CD4-positive, alpha-beta memory T cell (primary cell): ENCODE data around the gene CTLA4. TPM values are rescaled to one million over a fixed set of nuclear protein-coding genes. Genes with fewer than 3 reads are reported as not detected.

ENCODE experiments used
- CTCF ChIA-PET: fragments of 350-600 bp; sonication (Branson Sonifier 250); formaldehyde crosslinking; loops from one replicate; lab custom pipeline; 2021; ENCODE audit warnings: inconsistent platforms; ENCODE audit not compliant: partially characterized antibody; lab: Charles Lee
- POLR2A ChIA-PET: fragments of 350-600 bp; sonication (Branson Sonifier 250); formaldehyde crosslinking; loops from one replicate; lab custom pipeline; 2021; ENCODE audit not compliant: partially characterized antibody; lab: Charles Lee
- DNase-seq, 5 donors: peaks; one replicate each; pipeline versions ENCODE4 v3.0.0 to v3.0.0-alpha.2; 2020 to 2022; ENCODE audit warnings: mixed read lengths in 1 of 5
- H3K27ac ChIP-seq: one replicate; pipeline ENCODE4 v1.7.0; 2013; ENCODE audit warnings: low read depth, low read length
- H3K27me3 ChIP-seq: 2 replicates; pipeline ENCODE4 v1.7.0; 2013; ENCODE audit warnings: mild to moderate bottlenecking, low read length, moderate library complexity; ENCODE audit not compliant: insufficient read depth
- H3K36me3 ChIP-seq: 2 replicates; pipeline ENCODE4 v1.7.0; 2013; ENCODE audit warnings: mild to moderate bottlenecking, low read length, moderate library complexity; ENCODE audit not compliant: insufficient read depth
- H3K4me1 ChIP-seq: 2 replicates; pipeline ENCODE4 v1.7.0; 2013; ENCODE audit warnings: mild to moderate bottlenecking, low read length, moderate library complexity; ENCODE audit not compliant: insufficient read depth
- H3K4me3 ChIP-seq, 2 donors: one replicate each; pipeline ENCODE4 v1.7.0; 2013; ENCODE audit warnings: low read length in 2 of 2, mild to moderate bottlenecking in 1 of 2
- H3K9me3 ChIP-seq, 2 donors: one replicate each; pipeline ENCODE4 v1.7.0; 2013; ENCODE audit warnings: low read length in 2 of 2, control low read depth in 1 of 2; ENCODE audit not compliant: control insufficient read depth in 1 of 2
- H3K27ac Mint-ChIP-seq, 7 donors: one replicate each; pipeline ENCODE4 v1.8.0; 2020 to 2021; ENCODE audit warnings: mixed read lengths in 7 of 7, mild to moderate bottlenecking in 6 of 7, inconsistent platforms in 3 of 7, moderate library complexity in 3 of 7
- H3K27me3 Mint-ChIP-seq, 2 donors: one replicate each; pipeline ENCODE4 v1.8.0; 2020 to 2021; ENCODE audit warnings: mixed read lengths in 2 of 2
- H3K36me3 Mint-ChIP-seq, 2 donors: one replicate each; pipeline ENCODE4 v1.8.0; 2020 to 2021; ENCODE audit warnings: mixed read lengths in 2 of 2, inconsistent platforms in 1 of 2, mild to moderate bottlenecking in 1 of 2
- H3K4me1 Mint-ChIP-seq, 4 donors: one replicate each; pipeline ENCODE4 v1.8.0; 2020 to 2021; ENCODE audit warnings: mixed read lengths in 4 of 4, mild to moderate bottlenecking in 1 of 4
- H3K4me3 Mint-ChIP-seq, 8 donors: one replicate each; pipeline ENCODE4 v1.8.0; 2020 to 2021; ENCODE audit warnings: mixed read lengths in 8 of 8, mild to moderate bottlenecking in 7 of 8, moderate library complexity in 6 of 8, inconsistent platforms in 3 of 8
- H3K9me3 Mint-ChIP-seq, 8 donors: one replicate each; pipeline ENCODE4 v1.8.0; 2020 to 2021; ENCODE audit warnings: mixed read lengths in 8 of 8, mild to moderate bottlenecking in 5 of 8, inconsistent platforms in 3 of 8, moderate library complexity in 1 of 8
- intact Hi-C: fragments of 100-400 bp; cut with micrococcal nuclease; formaldehyde crosslinking; loops from one replicate; pipeline ENCODE4 v1.15.1; 2023
- polyA plus RNA-seq, 2 donors: library from polyadenylated mRNA; unstranded; fragments of 300-500 nt; fragmentation: Illumina TruSeq; gene quantifications; one replicate each; pipeline ENCODE4 v1.2.3, GENCODE V29; 2021
- total RNA-seq, 2 experiments: library from RNA; stranded (reverse); gene quantifications; one replicate each; pipeline ENCODE4 v1.2.3, GENCODE V29; 2021

CTLA4 gene
- total and polyA plus RNA-seq, 4 experiments from 2014 or later, result 7.6 to 20.4 (median 13.7) TPM

- H3K36me3 ChIP-seq, result no peaks in the 10 kb centered on the region
- no peak overlapping the region for H3K4me3 ChIP-seq
- H3K4me1 Mint-ChIP-seq, result peaks cover 3 to 10% (median 5%) of the 10 kb centered on the region in 4 donors
- POLR2A ChIA-PET, result interaction anchor here (0.7 to 1.2 kb wide), 3 partner anchors 9 to 37 kb away, joined by 3 to 4 read pairs (median 4); no protein-coding TSS in a partner anchor
- no peak overlapping the region for H3K4me3 Mint-ChIP-seq
- no peaks in the 10 kb centered on the region for H3K36me3 Mint-ChIP-seq
- no peak overlapping the region for H3K27ac Mint-ChIP-seq
- H3K9me3 ChIP-seq, result no peaks in the 10 kb centered on the region
- peaks cover 0 to 2% of the 10 kb centered on the region in 2 donors for H3K27me3 Mint-ChIP-seq
- H3K9me3 Mint-ChIP-seq, result peaks cover 0 to 3% (median 0%) of the 10 kb centered on the region in 8 donors
- CTCF ChIA-PET, result interaction anchor here (6.1 kb wide), 1 partner anchor 9 kb away, joined by 22 read pairs; no protein-coding TSS in a partner anchor
- no peak overlapping the region for H3K27ac ChIP-seq
- no peak for DNase-seq
- H3K4me1 ChIP-seq, result no peaks in the 10 kb centered on the region
- intact Hi-C loops, result no loop called here
- H3K27me3 ChIP-seq, result no peaks in the 10 kb centered on the region
These were observed 43.5 kb upstream of the CTLA4 start for GRCh38 chr2:203824057-203824456.

DNA sequence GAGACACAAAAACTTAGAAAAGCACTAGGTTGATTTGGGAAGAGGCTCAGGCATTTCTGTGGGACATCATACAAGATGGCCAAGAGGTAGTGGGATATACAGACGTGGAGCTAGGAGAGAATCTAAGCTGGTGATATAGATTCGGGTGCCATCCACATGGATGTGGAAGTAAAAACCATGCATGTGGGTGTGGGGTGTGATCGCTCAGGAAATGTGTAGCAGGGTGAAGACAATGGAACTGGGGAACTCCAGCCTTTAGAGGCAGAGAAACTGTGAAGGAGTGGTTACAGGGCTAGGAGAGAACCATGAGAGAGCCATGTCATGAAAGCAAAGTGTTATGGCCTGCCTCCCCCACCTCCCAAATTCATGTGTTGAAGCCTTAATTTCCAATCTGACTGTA lies 43.0 kb upstream of the CTLA4 start:
- intact Hi-C loops, result no loop called here
- H3K4me1 Mint-ChIP-seq, result peaks cover 3 to 10% (median 5%) of the 10 kb centered on the region in 4 donors
- H3K27ac Mint-ChIP-seq, result no peak overlapping the region
- H3K4me3 Mint-ChIP-seq, result no peak overlapping the region
- no peaks in the 10 kb centered on the region for H3K36me3 ChIP-seq
- DNase-seq, result no peak
- POLR2A ChIA-PET, result interaction anchor here (0.8 to 1.2 kb wide), 2 partner anchors 9 to 37 kb away, joined by 4 read pairs; no protein-coding TSS in a partner anchor
- no peak overlapping the region for H3K4me3 ChIP-seq
- H3K9me3 ChIP-seq, result no peaks in the 10 kb centered on the region
- no peak overlapping the region for H3K27ac ChIP-seq
- CTCF ChIA-PET, result interaction anchor here (6.1 kb wide), 1 partner anchor 10 kb away, joined by 22 read pairs; no protein-coding TSS in a partner anchor
- no peaks in the 10 kb centered on the region for H3K27me3 ChIP-seq
- peaks cover under 1% of the 10 kb centered on the region for H3K4me1 ChIP-seq
- H3K36me3 Mint-ChIP-seq, result no peaks in the 10 kb centered on the region
- peaks cover 0 to 2% of the 10 kb centered on the region in 2 donors for H3K27me3 Mint-ChIP-seq
- peaks cover 0 to 3% (median 0%) of the 10 kb centered on the region in 8 donors for H3K9me3 Mint-ChIP-seq

DNA sequence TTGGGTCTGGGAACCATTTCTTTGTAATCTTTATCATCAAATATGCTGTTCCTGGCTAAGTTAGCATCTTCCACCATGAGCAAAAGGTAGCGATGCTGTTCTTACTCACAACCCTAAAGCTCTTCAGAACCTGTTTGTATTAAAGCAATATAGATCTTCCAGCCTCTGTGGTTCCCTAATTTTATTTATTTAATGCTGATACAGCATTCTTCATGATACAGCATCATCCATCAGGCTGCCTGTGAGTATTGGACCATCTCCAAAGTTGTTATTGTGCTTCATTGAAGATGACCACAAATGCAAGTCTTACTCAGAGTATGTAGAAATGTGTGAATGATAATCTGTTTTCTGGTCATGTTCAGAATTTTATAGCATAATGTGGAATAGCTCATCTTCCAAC lies 40.9 kb upstream of the CTLA4 start:
- Mint-ChIP-seq H3K27ac (no peak overlapping the region), H3K4me3 (no peak overlapping the region), H3K36me3 (no peaks in the 10 kb centered on the region), H3K4me1 (peaks cover 14 to 22% (median 15%) of the 10 kb centered on the region in 4 donors), H3K9me3 (peaks cover 0 to 3% (median 0%) of the 10 kb centered on the region in 8 donors), H3K27me3 (peaks cover 0 to 2% of the 10 kb centered on the region in 2 donors)
- H3K9me3 ChIP-seq, result no peaks in the 10 kb centered on the region
- ChIA-PET POLR2A (no interaction called here), CTCF (interaction anchor here (6.1 kb wide), 1 partner anchor 12 kb away, joined by 22 read pairs; no protein-coding TSS in a partner anchor)
- H3K36me3 ChIP-seq, result no peaks in the 10 kb centered on the region
- no peak overlapping the region for H3K4me3 ChIP-seq
- no peak overlapping the region for H3K27ac ChIP-seq
- DNase-seq, result no peak
- H3K27me3 ChIP-seq, result no peaks in the 10 kb centered on the region
- H3K4me1 ChIP-seq, result peaks cover 13% of the 10 kb centered on the region
- intact Hi-C loops, result no loop called here

- Histone ChIP-seq H3K4me3 (no peak overlapping the region), H3K36me3 (no peaks in the 10 kb centered on the region), H3K9me3 (no peaks in the 10 kb centered on the region), H3K27me3 (no peaks in the 10 kb centered on the region), H3K4me1 (peaks cover 13% of the 10 kb centered on the region), H3K27ac (no peak overlapping the region)
- intact Hi-C loops, result loop anchor here (5.0 kb wide), 1 partner anchor 37 kb away; the partner anchor contains the start of gene CTLA4
- Mint-ChIP-seq H3K36me3 (no peaks in the 10 kb centered on the region), H3K4me3 (peak overlapping the region in 7 of 8 donors; percentile 2 to 45 (median 17)), H3K4me1 (peaks cover 8 to 13% (median 11%) of the 10 kb centered on the region in 4 donors), H3K27me3 (no peaks in the 10 kb centered on the region), H3K27ac (peak overlapping the region in 5 of 7 donors; percentile 7 to 68 (median 57)), H3K9me3 (peaks cover 0 to 3% (median 0%) of the 10 kb centered on the region in 8 donors)
- ChIA-PET CTCF (interaction anchor here (1.3 kb wide), 1 partner anchor 15 kb away, joined by 5 read pairs; no protein-coding TSS in a partner anchor), POLR2A (interaction anchor here (1.0 to 1.2 kb wide), 2 partner anchors 25 to 39 kb away, joined by 3 read pairs; no protein-coding TSS in a partner anchor)
- no peak for DNase-seq
These were observed 37.1 kb upstream of the CTLA4 start for GRCh38 chr2:203830304-203831055.

DNA sequence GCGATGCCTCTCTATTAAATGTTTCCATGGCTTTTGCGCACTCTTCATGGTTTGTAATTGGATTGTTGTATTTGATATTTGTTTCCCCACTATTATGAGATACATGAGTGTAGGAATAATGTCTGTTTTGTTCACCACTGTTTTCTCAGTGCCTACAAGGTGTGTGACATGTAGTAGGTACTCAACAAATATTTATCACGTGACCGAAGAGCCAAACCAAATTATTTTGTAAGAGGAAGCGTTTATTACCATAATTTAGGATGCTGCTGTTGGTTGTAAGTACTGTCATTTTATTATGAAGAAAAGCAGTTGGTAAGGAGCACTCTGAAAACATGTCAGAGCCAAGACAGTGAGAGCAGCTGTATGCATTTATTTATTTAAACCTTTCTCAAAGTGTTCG lies 32.2 kb upstream of the CTLA4 start:
- no peaks in the 10 kb centered on the region for H3K27me3 Mint-ChIP-seq
- intact Hi-C loops, result no loop called here
- peaks cover 4% of the 10 kb centered on the region in 4 donors for H3K4me1 Mint-ChIP-seq
- H3K27ac Mint-ChIP-seq, result peak overlapping the region in 3 of 7 donors; percentile 12 to 40 (median 28)
- peak overlapping the region in 1 of 8 donors; percentile 51 for H3K4me3 Mint-ChIP-seq
- peaks cover 5% of the 10 kb centered on the region for H3K4me1 ChIP-seq
- no peak overlapping the region for H3K27ac ChIP-seq
- DNase-seq, result no peak
- no peaks in the 10 kb centered on the region for H3K9me3 ChIP-seq
- H3K36me3 Mint-ChIP-seq, result no peaks in the 10 kb centered on the region
- H3K9me3 Mint-ChIP-seq, result no peaks in the 10 kb centered on the region
- H3K4me3 ChIP-seq, result no peak overlapping the region
- no peaks in the 10 kb centered on the region for H3K36me3 ChIP-seq
- H3K27me3 ChIP-seq, result no peaks in the 10 kb centered on the region
- ChIA-PET POLR2A (interaction anchor here (1.0 to 1.1 kb wide), 2 partner anchors 16 to 19 kb away, joined by 3 read pairs; no protein-coding TSS in a partner anchor), CTCF (no interaction called here)

GRCh38 chr2:203835892-203836800 lies 31.4 kb upstream of the CTLA4 start:
- no peaks in the 10 kb centered on the region for H3K9me3 ChIP-seq
- no peaks in the 10 kb centered on the region for H3K27me3 ChIP-seq
- no peak for DNase-seq
- H3K4me3 Mint-ChIP-seq, result peak overlapping the region in 5 of 8 donors; percentile 17 to 66 (median 50)
- no peak overlapping the region for H3K4me3 ChIP-seq
- ChIA-PET POLR2A (interaction anchor here (0.7 kb wide), 1 partner anchor 95 kb away, joined by 3 read pairs; no protein-coding TSS in a partner anchor), CTCF (interaction anchor here (0.5 to 1.1 kb wide), 3 partner anchors 9 to 21 kb away, joined by 3 to 4 read pairs (median 4); no protein-coding TSS in a partner anchor)
- H3K4me1 Mint-ChIP-seq, result no peaks in the 10 kb centered on the region
- no peaks in the 10 kb centered on the region for H3K9me3 Mint-ChIP-seq
- H3K27ac ChIP-seq, result no peak overlapping the region
- no peaks in the 10 kb centered on the region for H3K36me3 Mint-ChIP-seq
- H3K27me3 Mint-ChIP-seq, result no peaks in the 10 kb centered on the region
- H3K4me1 ChIP-seq, result no peaks in the 10 kb centered on the region
- H3K36me3 ChIP-seq, result no peaks in the 10 kb centered on the region
- intact Hi-C loops, result no loop called here
- H3K27ac Mint-ChIP-seq, result peak overlapping the region in 4 of 7 donors; percentile 8 to 74 (median 30)
